GM23248 (cell line): ENCODE measurements around the gene MARF1.

Experiments
- EZH2 ChIP-seq: fragments of 200-600 bp; sonication (generic); IDR thresholded peaks from 2 replicates; pipeline ENCODE4 v1.6.1; 2018; ENCODE audit warnings: antibody characterized with exemption, mild to moderate bottlenecking; ENCODE audit not compliant: insufficient read depth, poor library complexity, severe bottlenecking
- EZH2phosphoT487 ChIP-seq: fragments of 200-600 bp; sonication (generic); IDR thresholded peaks from 2 replicates; pipeline ENCODE4 v1.6.1; 2018; ENCODE audit warnings: antibody characterized with exemption, moderate library complexity, mild to moderate bottlenecking, low read depth; ENCODE audit not compliant: insufficient read depth

DNA sequence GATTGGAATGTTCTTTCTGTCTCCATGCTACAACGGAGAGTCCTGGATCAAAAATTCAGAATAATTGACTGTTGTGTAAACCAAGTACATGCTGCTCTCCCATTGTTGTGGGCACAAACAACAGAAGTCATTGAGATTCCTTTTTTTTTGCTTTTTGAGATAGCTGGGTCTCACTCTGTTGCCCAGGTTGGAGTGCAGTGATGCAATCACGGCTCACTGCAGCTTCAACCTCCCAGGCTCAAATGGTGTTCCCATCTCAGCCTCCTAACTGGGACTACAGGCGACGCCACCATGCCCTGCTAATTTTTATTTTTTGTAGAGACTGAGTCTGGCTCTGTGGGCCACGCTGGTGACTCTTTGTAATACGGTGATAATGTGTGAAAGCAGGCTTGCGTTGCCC lies 31.6 kb upstream of the MARF1 start:
- no peak for TF ChIP-seq EZH2phosphoT487
- no peak for TF ChIP-seq EZH2
